Natural killer cell treated with Interleukin-12 subunit alpha and Interleukin-12 subunit beta and Interleukin-15 and Interleukin-18, amount 100 ng/mL, for 72 hours (primary cell): Measurements from ENCODE around the gene ACTMAP. TPM values are rescaled to one million over a fixed set of nuclear protein-coding genes. Genes with fewer than 3 reads are reported as not detected.
"Not testable (repeated sequence)": the region's sequence is repeated elsewhere in the genome, so short reads cannot be mapped to it uniquely, and the experiment has no call there.

ENCODE experiments used
- ATAC-seq, 2 donors: fragments of 150-1000 bp; cut with Tn5 transposase in 1 of 2; sonication (Bioruptor Pico), chemical (Tn5 transposase) in 1 of 2; 2 replicates each; pipeline ENCODE4 v1.10.0; 2021
- DNase-seq: peaks from one replicate; pipeline ENCODE4 v3.0.0; 2022; ENCODE audit warnings: low spot score
- H3K27ac Mint-ChIP-seq, 2 donors: 1 replicate in 1 of 2; 2 replicates in 1 of 2; pipeline ENCODE4 v1.8.0; 2022; ENCODE audit warnings: mixed read lengths in 2 of 2, mild to moderate bottlenecking in 1 of 2, moderate library complexity in 1 of 2
- H3K27me3 Mint-ChIP-seq, 2 donors: 1 replicate in 1 of 2; 2 replicates in 1 of 2; pipeline ENCODE4 v1.8.0; 2022; ENCODE audit warnings: mixed read lengths in 2 of 2
- H3K36me3 Mint-ChIP-seq: one replicate; pipeline ENCODE4 v1.8.0; 2022; ENCODE audit warnings: mixed read lengths
- H3K4me1 Mint-ChIP-seq, 2 donors: 1 replicate in 1 of 2; 2 replicates in 1 of 2; pipeline ENCODE4 v1.8.0; 2022; ENCODE audit warnings: low read depth in 2 of 2, mixed read lengths in 2 of 2, mild to moderate bottlenecking in 1 of 2
- H3K4me3 Mint-ChIP-seq: one replicate; pipeline ENCODE4 v1.8.0; 2022; ENCODE audit warnings: mixed read lengths
- H3K9me3 Mint-ChIP-seq: 2 replicates; pipeline ENCODE4 v1.8.0; 2022; ENCODE audit warnings: mixed read lengths
- total RNA-seq, 2 donors: library from RNA; stranded (reverse); gene quantifications; one replicate each; pipeline ENCODE4 v1.2.3, GENCODE V29; 2022

The ACTMAP gene
- total RNA-seq, 2 donors from 2014 or later, result 10.9 to 16.6 TPM

GRCh38 chr19:40732304-40732703 lies 18.0 kb downstream of the ACTMAP start:
- ATAC-seq, result not testable (repeated sequence)

GRCh38 chr19:40730065-40730464 lies 20.2 kb downstream of the ACTMAP start:
- DNase-seq, H3K27ac Mint-ChIP-seq, H3K36me3 Mint-ChIP-seq, H3K4me3 Mint-ChIP-seq, H3K9me3 Mint-ChIP-seq, H3K27me3 Mint-ChIP-seq, ATAC-seq, H3K4me1 Mint-ChIP-seq: not testable (repeated sequence)

More at GRCh38 chr19:40732304-40732703, 18.0 kb downstream of the ACTMAP start:
- not testable (repeated sequence) for H3K27ac Mint-ChIP-seq, H3K27me3 Mint-ChIP-seq, H3K4me1 Mint-ChIP-seq, H3K4me3 Mint-ChIP-seq, DNase-seq, H3K9me3 Mint-ChIP-seq
- H3K36me3 Mint-ChIP-seq, result peaks cover 12% of the 10 kb centered on the region

GRCh38 chr19:40726279-40726678 lies 24.0 kb downstream of the ACTMAP start:
- peaks cover 5% of the 10 kb centered on the region for H3K36me3 Mint-ChIP-seq
- H3K27ac Mint-ChIP-seq, result no peak overlapping the region
- no peaks in the 10 kb centered on the region for H3K9me3 Mint-ChIP-seq
- H3K4me1 Mint-ChIP-seq, result peaks cover 11 to 31% of the 10 kb centered on the region in 2 donors
- no peaks in the 10 kb centered on the region for H3K27me3 Mint-ChIP-seq
- no peak for ATAC-seq
- no peak for DNase-seq
- no peak overlapping the region for H3K4me3 Mint-ChIP-seq

- H3K4me1 Mint-ChIP-seq, result peaks cover 23 to 40% of the 10 kb centered on the region in 2 donors
- H3K4me3 Mint-ChIP-seq, result peak overlapping the region; percentile 35
- H3K9me3 Mint-ChIP-seq, result no peaks in the 10 kb centered on the region
- ATAC-seq (peak; percentile 73 to 75), DNase-seq (no peak)
- H3K27ac Mint-ChIP-seq, result peak overlapping the region; percentile 62 to 79
- H3K36me3 Mint-ChIP-seq, result peaks cover 6% of the 10 kb centered on the region
- H3K27me3 Mint-ChIP-seq, result no peaks in the 10 kb centered on the region
Measured at GRCh38 chr19:40724855-40725254, 25.4 kb downstream of the ACTMAP start.

GRCh38 chr19:40724315-40724714 lies 26.0 kb downstream of the ACTMAP start:
- Mint-ChIP-seq H3K4me1 (peaks cover 27 to 41% of the 10 kb centered on the region in 2 donors), H3K4me3 (peak overlapping the region; percentile 35)
- ATAC-seq, result no peak

GRCh38 chr19:40723661-40724254 lies 26.5 kb downstream of the ACTMAP start:
- Mint-ChIP-seq H3K9me3 (no peaks in the 10 kb centered on the region), H3K4me1 (peaks cover 31 to 45% of the 10 kb centered on the region in 2 donors), H3K4me3 (no peak overlapping the region), H3K27me3 (no peaks in the 10 kb centered on the region), H3K36me3 (peaks cover 6% of the 10 kb centered on the region), H3K27ac (no peak overlapping the region)
- DNase-seq, result no peak
- no peak for ATAC-seq

More at GRCh38 chr19:40724315-40724714, 26.0 kb downstream of the ACTMAP start:
- no peaks in the 10 kb centered on the region for H3K9me3 Mint-ChIP-seq
- H3K27ac Mint-ChIP-seq, result peak overlapping the region; percentile 62 to 79
- no peaks in the 10 kb centered on the region for H3K27me3 Mint-ChIP-seq
- no peak for DNase-seq
- peaks cover 6% of the 10 kb centered on the region for H3K36me3 Mint-ChIP-seq

- no peak for DNase-seq
- no peak overlapping the region for H3K4me3 Mint-ChIP-seq
- peaks cover 39 to 52% of the 10 kb centered on the region in 2 donors for H3K4me1 Mint-ChIP-seq
- no peaks in the 10 kb centered on the region for H3K27me3 Mint-ChIP-seq
- no peak for ATAC-seq
- H3K27ac Mint-ChIP-seq, result peak overlapping the region in 1 of 2 donors; percentile 33
- H3K36me3 Mint-ChIP-seq, result peaks cover 6% of the 10 kb centered on the region
- H3K9me3 Mint-ChIP-seq, result no peaks in the 10 kb centered on the region
Measured at GRCh38 chr19:40721936-40722661, 28.2 kb downstream of the ACTMAP start.

- Mint-ChIP-seq H3K27ac (peak overlapping the region in 1 of 2 donors; percentile 5), H3K27me3 (no peaks in the 10 kb centered on the region), H3K36me3 (peaks cover 6% of the 10 kb centered on the region), H3K9me3 (no peaks in the 10 kb centered on the region), H3K4me3 (peak overlapping the region; percentile 81), H3K4me1 (peaks cover 43 to 56% of the 10 kb centered on the region in 2 donors)
- DNase-seq (no peak), ATAC-seq (no peak)
Measured at GRCh38 chr19:40721140-40721486, 29.2 kb downstream of the ACTMAP start.

- DNase-seq (no peak), ATAC-seq (no peak)
- Mint-ChIP-seq H3K4me1 (peaks cover 50 to 61% of the 10 kb centered on the region in 2 donors), H3K4me3 (peak overlapping the region; percentile 94), H3K36me3 (peaks cover 6% of the 10 kb centered on the region), H3K27ac (peak overlapping the region in 1 of 2 donors; percentile 95), H3K27me3 (no peaks in the 10 kb centered on the region), H3K9me3 (no peaks in the 10 kb centered on the region)
Measured at GRCh38 chr19:40719414-40719894, 30.8 kb downstream of the ACTMAP start.

- Mint-ChIP-seq H3K9me3 (no peaks in the 10 kb centered on the region), H3K36me3 (peaks cover 6% of the 10 kb centered on the region), H3K27ac (peak overlapping the region; percentile 79 to 95), H3K4me1 (peaks cover 50 to 59% of the 10 kb centered on the region in 2 donors), H3K4me3 (peak overlapping the region; percentile 94), H3K27me3 (no peaks in the 10 kb centered on the region)
- ATAC-seq (no peak), DNase-seq (no peak)
Measured at GRCh38 chr19:40718774-40719391, 31.4 kb downstream of the ACTMAP start.

- Mint-ChIP-seq H3K4me1 (peaks cover 54 to 55% of the 10 kb centered on the region in 2 donors), H3K27ac (peak overlapping the region; percentile 79 to 98), H3K36me3 (peaks cover 6% of the 10 kb centered on the region), H3K27me3 (no peaks in the 10 kb centered on the region), H3K4me3 (peak overlapping the region; percentile 94), H3K9me3 (no peaks in the 10 kb centered on the region)
- ATAC-seq (no peak), DNase-seq (no peak)
Measured at GRCh38 chr19:40717880-40718773, 32.1 kb downstream of the ACTMAP start.

- H3K4me1 Mint-ChIP-seq, result peaks cover 52 to 54% of the 10 kb centered on the region in 2 donors
- no peaks in the 10 kb centered on the region for H3K9me3 Mint-ChIP-seq
- ATAC-seq, result no peak
- peaks cover 6% of the 10 kb centered on the region for H3K36me3 Mint-ChIP-seq
- H3K4me3 Mint-ChIP-seq, result peak overlapping the region; percentile 94
- no peak for DNase-seq
- peak overlapping the region in 1 of 2 donors; percentile 98 for H3K27ac Mint-ChIP-seq
- H3K27me3 Mint-ChIP-seq, result no peaks in the 10 kb centered on the region
Measured at GRCh38 chr19:40717325-40717879, 32.9 kb downstream of the ACTMAP start.
